ELF-1 (cell line): Measurements from ENCODE around the gene SLC39A10.
"Not testable (repeated sequence)": the region's sequence is repeated elsewhere in the genome, so short reads cannot be mapped to it uniquely, and the experiment has no call there.

Experiments used
- DNase-seq: peaks from one replicate; pipeline ENCODE4 v3.0.0-alpha.2; 2016; ENCODE audit warnings: low read depth, low spot score

SLC39A10 gene

DNA sequence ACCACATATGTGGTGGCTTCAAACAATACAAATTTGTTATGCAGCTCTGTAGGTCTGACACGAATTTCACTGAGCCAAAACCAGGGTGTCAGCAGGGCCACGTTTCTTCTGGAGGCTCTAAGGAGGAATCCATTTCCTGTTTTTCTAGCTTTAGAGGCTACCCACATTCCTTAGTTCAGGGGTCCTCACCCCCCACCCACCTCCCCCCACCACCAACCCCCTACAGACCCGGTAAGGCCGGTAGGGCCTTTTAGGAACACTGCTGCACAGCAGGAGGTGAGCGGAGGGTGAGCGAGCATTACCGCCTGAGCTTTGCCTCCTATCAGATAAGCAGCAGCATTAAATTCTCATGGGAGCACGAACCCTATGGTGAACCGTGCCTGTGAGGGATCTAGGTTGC is 10.6 kb upstream of the SLC39A10 start:
- DNase-seq, result peak; percentile 5

DNA sequence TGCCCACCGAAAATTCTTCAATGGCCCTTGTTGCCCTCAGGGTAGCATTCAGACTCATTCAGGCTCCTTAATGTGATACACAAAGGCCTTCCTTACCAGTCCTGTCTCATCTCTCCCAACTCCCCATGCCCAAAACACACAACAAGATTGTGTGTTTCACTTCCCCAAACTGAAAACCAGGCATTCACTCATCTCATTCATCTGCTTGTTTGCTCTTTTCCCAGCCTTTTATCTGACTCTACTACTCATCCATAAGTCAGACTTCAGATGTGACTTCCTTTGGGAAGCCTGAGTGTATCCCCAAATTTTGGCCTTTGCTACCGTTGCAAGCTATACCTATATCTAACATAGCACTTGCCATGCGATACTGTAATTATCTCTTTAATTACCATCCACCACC is 9.7 kb upstream of the SLC39A10 start:
- no peak for DNase-seq

DNA sequence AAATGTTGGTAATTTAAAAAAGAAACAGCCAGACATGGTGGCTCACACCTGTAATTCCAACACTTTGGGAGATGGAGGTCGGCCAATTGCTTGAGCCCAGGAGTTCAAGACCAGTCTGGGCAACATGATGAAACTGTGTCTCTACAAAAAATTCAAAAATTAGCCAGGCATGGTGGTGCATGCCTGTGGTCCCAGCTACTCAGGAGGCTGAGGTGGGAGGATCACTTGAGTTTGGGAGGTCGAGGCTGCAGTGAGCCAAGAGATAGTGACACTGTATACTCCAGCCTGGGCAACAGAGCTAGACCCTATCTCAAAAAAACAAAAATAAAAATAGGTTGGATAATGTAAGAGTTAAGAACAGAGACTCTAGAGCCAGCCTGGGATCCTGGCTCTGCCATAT is 8.7 kb upstream of the SLC39A10 start:
- not testable (repeated sequence) for DNase-seq

DNA sequence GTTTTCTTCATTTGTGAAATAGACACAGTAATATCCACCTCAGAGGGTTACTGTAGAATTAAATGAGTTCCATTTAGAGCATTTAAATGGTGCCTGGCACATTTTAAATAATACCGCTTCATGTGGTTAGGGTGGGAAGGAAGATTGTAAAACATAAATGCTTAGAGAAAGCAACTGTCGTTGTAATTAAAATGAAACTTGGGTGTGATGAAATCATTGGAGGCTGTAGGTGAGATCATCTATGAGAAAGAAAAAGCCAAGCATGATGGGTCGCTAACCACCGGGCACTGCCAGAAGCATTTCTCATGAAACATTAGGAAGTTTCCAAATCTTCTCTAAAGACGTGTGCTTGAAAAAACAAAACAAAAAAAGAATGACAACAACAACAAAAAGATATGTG is 8.2 kb upstream of the SLC39A10 start:
- no peak for DNase-seq

DNA sequence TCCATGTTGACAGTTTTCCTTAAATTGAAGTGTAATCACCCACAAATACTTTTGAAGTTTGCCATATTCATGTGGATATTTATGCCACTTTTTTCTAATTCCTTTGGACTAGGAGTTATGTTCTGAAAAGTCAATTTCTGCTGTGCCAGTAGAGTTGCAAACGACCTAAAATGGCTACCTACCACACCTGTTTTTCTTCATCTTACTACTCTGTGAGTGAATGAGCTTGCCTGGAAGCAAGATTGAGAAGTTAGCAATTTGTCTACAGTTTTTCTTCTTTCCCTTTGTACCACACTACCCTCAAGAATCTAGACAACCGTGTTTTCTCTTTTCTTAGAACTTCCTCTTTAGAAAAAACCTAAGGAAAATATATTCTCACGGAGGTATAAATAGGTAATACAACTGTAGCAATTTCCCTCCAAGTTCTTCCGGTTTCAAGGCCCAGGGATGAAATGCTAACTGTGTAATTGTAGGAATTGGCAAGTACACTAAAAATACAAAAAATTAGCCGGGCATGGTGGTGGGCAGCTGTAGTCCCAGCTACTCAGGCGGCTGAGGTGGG is 7.3 kb upstream of the SLC39A10 start:
- no peak for DNase-seq

DNA sequence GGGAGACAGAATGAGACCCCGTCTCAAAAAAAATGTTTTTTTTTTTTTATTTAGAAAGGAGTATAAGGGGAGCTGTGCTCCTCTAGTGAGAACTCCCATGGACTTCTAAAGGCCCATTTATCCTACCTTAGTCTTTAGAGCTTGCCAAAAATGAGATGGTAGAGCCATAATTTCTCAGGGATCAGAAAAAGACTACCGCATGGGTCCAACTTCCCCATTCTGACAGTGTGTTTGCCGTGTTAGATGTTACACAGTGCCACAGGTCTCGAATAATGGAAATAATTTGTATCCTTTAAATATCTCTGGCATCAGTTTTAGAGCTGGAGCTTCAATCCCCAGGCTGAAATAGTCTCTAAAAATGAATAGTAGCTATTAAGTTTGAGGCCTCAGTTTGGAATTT is 6.0 kb upstream of the SLC39A10 start:
- no peak for DNase-seq

DNA sequence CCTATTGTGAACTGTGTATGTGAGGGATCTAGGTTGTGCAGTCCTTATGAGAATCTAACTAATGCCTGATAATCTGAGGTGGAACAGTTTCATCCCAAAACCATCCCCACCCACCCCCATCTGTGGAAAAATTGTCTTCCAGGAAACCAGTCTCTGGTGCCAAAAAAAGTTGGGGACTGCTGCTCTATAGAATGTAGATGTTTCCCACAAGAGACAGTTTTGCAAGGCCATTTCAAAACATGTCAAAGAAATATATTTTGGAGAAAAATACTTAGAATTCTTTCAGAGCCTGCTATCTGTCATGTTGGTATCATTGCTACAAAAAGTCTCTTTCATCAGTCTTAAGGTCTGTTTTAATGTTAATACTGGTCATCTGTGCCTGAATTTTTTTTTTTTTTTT is 4.1 kb upstream of the SLC39A10 start:
- no peak for DNase-seq

DNA sequence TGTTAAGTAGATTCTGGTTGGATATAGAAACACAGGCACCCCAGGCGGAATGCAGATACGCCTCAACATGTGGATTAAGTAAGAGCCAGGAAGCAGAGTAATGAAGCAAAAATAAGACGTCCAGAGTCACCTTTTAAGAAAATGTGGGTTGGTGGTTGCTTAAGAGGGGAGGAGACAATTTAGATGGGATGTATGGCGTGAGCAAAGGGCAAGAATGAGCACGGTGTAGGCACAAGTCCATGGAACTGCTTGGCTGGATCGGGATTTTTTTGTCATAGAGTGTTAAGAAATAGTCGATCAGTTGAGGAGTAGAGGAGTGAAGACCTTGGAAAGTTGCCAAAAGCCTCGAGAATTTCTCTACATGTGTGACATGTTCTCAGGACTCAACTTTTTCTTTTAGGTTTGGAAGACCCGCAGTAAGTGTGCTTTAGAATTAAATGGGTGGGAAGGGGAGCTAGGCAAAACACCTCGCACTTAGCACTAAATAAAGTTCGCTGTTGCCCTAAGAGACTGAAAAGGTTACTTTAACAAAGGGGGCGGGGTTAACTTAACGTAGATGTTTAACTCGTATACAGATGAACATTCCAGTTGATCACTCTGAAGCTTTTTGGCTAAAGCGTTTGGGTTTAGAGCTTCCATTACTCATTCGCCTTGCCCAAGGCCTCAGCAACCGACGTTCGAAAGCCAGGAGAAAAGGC is 716 bp upstream of the SLC39A10 start:
- DNase-seq, result no peak

DNA sequence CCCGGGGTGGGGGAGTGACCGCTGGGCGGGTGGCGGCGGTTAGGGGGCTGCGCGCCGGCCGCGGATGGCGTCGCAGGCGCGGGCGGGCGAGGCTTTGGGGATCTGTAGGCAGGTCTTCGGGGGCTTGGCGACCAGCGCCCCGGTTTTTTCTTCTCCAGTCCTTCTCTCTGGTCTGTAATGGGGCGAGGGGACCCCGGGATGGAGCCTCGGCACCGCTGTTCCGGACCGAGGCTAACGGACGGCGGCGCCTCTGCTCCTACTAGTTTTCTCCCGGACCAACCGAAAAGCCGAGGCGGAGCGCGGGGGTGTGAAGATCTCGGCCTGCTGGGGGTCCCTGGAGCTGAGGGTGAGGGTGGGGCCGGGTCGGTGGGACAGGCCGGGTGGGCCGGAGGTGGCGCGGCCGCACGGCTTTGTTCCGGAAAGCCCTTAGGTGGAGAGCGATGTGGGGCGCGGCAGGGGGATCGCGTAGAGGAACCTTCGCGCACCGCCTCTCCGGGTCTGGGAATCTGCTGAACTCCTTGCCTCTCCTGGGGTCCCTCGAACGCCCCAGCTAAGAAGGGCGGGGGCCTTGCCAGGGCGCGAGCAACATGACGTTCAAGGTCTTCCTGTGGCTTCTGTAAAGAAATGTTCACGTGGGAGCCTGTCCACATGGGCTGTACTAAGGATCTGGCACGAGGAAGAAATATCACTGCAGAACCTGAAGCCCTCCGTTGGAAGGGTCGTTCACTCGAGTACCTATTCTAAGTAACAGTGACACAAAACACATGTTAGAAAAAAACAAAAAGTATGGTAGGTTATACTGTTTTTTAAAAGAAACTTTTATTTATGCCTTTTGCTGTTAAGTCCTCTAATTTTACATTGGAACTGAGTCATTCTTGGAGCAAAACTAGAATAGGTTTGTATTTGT is 861 bp downstream of the SLC39A10 start:
- DNase-seq, result peak; percentile 71

DNA sequence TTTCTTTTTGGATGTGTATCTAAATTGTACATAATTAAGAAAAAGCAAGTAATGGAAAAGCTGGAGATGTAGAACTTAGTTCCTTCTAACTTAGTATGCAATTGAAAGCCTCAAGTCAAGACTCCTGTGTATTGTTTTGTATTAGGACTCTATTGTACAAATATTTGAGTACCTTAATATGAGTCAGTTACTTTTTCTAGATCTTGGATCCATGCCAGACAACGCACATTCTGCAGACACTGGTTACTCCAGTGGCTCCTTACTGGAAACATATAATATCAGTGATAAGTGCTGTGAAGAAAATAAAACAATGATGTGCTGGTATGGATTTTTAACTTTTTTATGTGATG is 1.5 kb downstream of the SLC39A10 start:
- DNase-seq, result no peak

DNA sequence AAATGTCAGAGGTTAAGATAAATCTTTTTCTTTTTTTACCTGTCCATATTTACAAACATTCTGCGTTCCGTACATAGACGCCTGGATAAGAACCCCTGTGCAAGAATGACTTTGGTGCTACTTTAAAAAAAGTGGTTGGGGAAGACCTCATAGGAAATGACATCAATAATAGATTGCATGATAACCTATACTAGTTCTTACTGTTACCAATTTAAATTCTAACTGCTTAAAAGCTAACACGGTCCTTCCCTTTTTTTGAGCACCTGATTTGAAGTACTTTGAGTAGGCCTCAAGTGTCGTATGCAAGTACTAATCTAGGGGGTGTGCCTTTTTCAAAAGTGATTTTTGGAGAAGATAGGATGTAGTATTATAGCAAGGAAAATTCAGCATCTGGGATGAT is 2.1 kb downstream of the SLC39A10 start:
- no peak for DNase-seq

DNA sequence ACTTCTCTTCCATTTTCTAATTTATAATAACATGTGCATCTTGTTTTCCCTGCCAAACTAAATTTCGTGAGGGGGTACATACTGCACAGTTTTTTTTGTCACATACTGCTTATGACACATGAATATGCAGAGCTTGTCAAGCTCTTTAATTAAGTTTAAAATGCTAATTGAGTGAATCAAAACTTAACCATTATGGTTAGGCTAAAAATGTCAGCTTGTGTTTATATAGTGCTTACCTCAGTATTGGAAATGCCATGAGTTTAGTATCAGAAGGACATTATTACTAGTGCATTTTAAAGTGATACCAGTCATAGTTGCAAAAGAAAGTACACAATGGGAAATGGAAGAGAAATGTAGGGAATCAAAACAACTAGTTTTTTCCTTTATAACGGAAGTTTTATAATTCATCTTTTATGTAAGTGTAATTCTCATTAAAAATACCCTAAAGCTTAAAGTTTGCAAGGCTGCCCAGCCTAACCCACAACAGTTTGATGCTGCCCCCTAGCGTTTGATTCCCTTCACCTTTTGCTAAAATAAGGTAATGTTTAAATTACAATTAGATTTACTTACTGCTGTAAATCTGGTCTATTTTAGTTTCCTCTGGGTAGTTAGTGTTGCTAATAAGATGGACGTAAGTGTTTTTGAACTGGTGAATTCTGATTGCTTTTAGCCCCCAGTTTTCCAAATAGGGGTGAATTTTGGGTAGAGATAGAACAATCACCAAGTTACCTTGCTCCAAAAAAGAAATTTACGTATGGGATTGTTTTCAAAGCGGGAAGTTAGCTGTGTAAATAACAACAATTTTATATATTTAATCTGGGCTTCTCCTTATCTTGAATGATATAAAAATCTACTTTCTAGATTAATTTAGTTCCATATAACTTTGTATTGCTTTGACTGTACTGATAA is 3.2 kb downstream of the SLC39A10 start:
- peak; percentile 23 for DNase-seq

DNA sequence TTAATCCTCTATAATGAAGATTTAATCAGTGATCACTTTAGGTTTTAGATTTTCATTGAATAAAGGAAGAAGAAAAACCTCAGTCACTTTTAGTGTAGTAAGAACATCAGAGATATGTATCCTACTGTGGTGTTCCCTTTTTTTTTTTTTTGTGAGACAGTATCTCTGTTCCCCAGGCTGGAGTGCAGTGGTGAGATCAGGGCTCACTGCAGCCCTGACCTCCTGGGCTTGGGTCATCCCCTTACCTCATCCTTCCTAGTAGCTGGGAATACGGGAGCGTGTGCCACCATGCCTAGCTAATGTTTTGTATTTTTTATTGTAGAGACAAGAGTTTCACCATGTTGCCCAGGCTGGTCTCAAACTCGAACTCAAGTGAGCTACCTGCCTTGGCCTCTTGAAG is 5.1 kb downstream of the SLC39A10 start:
- DNase-seq, result no peak

DNA sequence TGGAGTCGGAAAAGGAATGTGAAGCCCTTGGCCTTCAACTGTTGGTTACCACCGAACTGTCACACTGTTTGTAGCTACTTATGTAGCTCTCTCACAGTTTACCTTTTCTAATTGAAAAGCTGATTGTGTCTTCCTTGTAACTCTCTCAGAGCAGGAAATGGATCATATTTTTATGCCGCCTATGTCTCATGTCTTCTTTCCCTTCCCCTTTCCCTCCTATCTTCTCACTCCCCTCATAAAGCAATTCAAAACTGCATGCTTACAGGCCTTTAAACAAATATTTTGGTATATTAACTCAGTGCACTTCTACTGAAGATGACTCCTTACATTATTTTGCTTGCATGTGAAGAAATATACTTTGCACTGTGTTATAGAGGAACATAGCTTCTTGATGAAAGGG is 6.0 kb downstream of the SLC39A10 start:
- DNase-seq, result no peak

DNA sequence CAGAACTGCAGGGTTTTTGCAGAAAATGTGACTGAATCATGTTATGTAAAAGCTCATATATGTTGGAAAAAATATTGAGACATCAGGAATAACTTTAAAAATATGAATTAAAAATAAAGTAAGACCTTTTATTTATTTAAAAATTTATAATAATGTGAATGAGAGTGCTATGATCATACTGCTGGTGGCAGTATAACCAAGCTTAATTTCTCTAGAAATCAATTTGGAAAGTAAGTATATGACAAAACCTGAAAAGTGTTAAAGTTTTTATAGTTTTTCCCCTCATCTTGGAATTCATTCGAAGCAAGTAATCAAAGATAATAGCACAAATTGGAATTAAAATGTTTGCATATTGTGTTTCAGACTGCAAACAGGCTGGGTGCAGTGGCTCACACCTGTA is 7.5 kb downstream of the SLC39A10 start:
- DNase-seq, result no peak

DNA sequence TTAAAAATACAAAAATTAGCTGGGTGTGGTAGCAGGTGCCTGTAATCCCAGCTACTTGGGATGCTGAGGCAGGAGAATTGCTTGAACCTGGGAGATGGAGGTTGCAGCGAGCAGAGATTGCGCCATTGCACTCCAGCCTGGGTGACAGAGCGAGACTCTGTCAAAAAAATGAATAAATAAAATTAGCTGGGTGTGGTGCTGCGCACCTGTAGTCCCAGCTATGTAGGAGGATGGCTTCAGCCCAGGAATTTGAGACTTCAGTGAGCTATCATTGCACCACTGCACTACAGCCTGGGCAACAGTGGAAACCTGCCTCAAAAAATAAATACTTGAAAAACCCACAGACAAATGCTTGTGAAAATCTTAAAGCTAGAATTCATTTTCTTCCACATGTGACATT is 8.1 kb downstream of the SLC39A10 start:
- not testable (repeated sequence) for DNase-seq

DNA sequence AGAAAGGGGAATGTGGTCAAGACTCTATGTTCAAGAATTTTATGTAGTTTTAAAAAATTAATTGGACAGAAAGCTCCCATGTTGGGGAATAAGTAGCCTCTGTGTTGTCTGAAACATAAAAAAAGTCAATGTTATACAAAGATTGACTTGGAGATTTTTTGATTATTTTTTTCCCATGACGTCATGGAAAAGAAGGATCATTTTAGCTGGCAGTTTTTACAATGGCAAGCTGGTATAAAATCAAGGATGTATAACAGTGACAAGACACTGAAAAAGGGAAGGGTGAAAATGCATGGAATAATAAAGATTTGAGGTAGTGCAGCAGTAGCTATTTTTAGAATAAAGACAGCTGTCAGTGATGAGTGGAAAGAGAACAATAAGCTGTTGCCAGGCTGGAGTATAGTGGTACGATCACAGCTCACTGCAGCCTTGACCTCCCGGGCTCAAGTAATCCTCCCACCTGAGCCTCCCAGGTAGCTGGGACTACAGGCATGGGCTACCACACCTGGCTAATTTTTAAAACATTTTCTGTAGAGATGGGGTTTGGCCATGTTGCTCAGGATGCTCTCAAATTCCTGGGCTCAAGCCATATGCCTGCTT is 9.2 kb downstream of the SLC39A10 start:
- DNase-seq, result no peak

DNA sequence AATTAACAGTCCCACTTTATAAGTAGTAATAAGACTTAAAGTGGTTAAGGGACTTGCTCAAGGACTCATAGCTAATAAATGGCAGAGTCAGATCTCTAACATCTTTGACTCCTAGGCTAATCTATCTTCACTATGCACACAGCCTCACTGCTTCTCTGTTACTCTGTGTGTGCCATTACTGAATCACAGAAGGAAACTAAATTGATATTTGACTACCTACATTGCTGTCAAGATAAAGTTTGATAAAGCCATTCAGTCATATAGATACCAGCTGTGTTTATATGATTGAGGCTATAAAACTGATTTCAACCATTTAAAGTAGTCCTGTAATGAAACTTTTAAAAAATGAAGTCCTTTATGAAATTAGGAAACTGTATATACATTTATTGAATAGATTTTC is 10.9 kb downstream of the SLC39A10 start:
- no peak for DNase-seq

DNA sequence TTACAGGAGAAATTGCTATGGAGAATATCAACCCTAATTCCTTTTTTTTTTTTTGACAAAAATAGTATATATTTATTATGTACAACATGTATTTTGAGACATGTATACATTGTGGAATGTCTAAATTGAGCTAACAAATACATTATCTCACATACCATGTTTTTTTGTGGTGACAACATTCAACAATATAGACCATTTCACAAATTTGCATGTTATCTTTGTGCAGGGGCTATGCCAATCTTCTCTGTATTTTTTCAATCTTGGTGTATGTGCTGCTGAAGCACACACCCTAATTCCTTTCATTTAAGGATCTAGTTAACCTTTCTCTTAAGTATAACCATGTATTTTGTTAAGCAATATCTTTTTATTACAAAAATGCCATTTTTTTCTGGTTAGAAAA is 13.2 kb downstream of the SLC39A10 start:
- DNase-seq, result no peak

DNA sequence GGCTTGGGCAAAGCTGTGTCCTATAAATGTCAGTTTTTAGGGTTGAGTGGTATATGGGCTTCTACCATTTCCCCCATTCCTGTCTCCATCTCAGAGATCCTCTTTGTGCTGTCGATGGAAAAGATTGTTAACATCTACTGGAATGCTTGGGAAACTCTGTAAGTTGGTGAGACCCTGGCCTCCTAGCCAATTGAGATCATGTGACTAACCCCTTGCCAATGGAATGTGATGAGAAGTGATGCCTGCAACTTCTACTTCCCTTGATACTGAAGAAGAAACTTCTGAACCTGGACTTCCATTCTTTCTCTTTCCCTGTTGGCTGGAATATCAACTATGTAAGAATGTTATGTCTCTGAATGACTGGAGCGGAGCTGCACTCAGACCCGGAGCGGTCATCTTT is 14.5 kb downstream of the SLC39A10 start:
- DNase-seq, result no peak

DNA sequence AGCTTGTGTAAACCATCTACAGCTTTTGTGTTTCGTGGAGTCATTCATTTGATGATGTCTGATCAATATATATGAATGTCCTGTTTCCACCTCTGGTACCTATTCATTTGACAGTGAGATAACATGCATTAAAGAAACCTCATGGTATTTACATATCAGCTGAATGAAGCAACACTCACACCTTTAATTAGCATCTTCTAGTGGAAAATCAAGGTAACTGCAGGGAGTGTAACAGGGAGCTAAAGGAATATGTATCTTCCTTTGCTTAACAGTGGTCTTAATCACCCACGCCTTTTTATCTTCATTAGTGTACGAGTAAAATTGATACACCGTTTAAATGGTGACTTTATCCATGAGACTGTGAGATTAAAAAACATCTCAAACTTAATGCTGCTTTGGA is 15.6 kb downstream of the SLC39A10 start:
- DNase-seq, result no peak
